Fibroblast of mammary gland (primary cell): ENCODE measurements around the gene PAK1.

Experiments
- DNase-seq: peaks from one replicate; pipeline ENCODE4 v3.0.0-alpha.2; 2010; ENCODE audit warnings: low read depth
- H3K4me3 ChIP-seq: 2 replicates; pipeline ENCODE4 v1.5.1; 2011; ENCODE audit warnings: low read depth, mild to moderate bottlenecking, low read length, moderate library complexity; ENCODE audit not compliant: control insufficient read depth
- TF ChIP-seq, protein P1 (sequence below): conservative IDR thresholded peaks from 2 replicates; pipeline ENCODE4 v1.5.1; 2011; ENCODE audit warnings: low read depth, low read length, inconsistent platforms; ENCODE audit not compliant: control insufficient read depth, insufficient read depth

Gene PAK1

DNA sequence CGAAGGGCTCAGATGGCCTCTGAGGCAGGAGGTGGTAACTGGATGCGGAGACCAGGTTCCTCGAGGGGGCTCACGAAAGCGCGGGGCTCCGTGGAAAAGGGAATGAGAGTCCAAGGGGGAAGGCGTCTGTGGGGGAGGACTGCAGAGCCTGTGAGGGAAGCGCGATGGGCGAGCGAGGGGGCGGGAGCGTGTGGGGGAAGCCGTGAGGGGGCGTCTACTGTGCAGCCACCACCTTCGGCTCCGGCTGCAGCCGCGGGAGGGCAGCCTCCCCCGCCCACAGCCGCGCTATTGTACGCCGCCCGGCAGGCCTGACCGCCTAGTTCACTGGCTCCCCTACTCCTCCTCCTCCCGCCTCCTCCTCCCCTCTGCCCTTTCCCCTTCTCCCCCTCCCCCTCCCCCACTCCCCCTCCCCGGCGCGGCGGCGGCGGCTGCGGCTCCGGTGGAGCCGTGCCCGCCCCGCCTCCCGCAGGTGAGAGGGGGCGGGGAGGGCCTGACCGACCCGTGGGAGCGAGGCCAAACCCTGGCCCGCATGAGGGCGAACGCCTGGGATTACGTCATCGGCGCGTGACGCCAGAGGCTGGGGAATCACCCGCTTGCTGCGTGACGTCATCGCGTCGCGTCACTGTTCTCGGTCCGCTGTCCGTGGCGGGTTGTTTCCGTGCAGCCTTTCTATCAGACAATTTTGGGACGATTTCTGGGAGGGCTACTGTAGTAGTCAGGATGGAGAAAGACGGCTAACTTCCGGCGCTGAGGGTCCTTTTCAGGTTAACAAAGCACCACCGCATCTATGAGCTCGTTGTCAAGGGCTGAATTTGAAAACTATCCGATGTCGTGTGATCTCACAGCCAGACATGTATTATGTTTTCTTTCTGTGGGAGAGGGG, at the start of gene PAK1:
TSS of gene PAK1 (minus strand) at position 294 of the 883 bp plus-strand sequence. CDS start 81,574 bp downstream, outside the sequence.
- DNase-seq, result peak; percentile 87
- peak within 1 kb of the TSS; percentile 55 for H3K4me3 ChIP-seq
- TF ChIP-seq, protein P1, sequence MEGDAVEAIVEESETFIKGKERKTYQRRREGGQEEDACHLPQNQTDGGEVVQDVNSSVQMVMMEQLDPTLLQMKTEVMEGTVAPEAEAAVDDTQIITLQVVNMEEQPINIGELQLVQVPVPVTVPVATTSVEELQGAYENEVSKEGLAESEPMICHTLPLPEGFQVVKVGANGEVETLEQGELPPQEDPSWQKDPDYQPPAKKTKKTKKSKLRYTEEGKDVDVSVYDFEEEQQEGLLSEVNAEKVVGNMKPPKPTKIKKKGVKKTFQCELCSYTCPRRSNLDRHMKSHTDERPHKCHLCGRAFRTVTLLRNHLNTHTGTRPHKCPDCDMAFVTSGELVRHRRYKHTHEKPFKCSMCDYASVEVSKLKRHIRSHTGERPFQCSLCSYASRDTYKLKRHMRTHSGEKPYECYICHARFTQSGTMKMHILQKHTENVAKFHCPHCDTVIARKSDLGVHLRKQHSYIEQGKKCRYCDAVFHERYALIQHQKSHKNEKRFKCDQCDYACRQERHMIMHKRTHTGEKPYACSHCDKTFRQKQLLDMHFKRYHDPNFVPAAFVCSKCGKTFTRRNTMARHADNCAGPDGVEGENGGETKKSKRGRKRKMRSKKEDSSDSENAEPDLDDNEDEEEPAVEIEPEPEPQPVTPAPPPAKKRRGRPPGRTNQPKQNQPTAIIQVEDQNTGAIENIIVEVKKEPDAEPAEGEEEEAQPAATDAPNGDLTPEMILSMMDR, result no peak

GRCh38 chr11:77522215-77522614, 48.3 kb upstream of the PAK1 start:
- peak; percentile 15 for DNase-seq
- H3K4me3 ChIP-seq, result no peak overlapping the region
- TF ChIP-seq, protein P1, result no peak

DNA sequence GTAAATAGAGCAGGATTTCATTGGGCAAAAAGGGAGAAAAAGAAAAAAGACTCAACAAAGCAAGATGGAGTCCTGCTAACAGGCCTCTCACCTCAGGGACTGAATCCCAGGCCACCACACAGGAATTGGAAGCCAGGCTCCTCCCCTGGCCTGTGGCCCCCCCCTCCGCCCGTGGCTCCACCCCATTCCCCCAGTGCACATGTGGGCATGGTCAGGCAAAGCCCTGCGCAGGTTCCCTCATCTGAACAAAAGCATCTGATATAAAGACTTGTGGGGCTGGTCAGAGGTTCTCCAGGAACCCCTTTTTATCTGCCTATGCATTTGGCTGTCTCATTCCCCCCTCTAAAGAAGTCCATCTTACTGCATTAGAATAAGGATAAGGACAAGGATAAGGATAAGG, 46.0 kb upstream of the PAK1 start:
- TF ChIP-seq, protein P1, result no peak
- H3K4me3 ChIP-seq, result no peak overlapping the region
- no peak for DNase-seq

GRCh38 chr11:77518471-77518870, 44.6 kb upstream of the PAK1 start:
- TF ChIP-seq, protein P1, result no peak
- no peak overlapping the region for H3K4me3 ChIP-seq
- DNase-seq, result no peak

GRCh38 chr11:77517753-77518152, 43.9 kb upstream of the PAK1 start:
- no peak overlapping the region for H3K4me3 ChIP-seq
- TF ChIP-seq, protein P1, result no peak
- DNase-seq, result no peak

GRCh38 chr11:77517226-77517625, 43.3 kb upstream of the PAK1 start:
- DNase-seq, result no peak
- no peak overlapping the region for H3K4me3 ChIP-seq
- TF ChIP-seq, protein P1, result no peak

DNA sequence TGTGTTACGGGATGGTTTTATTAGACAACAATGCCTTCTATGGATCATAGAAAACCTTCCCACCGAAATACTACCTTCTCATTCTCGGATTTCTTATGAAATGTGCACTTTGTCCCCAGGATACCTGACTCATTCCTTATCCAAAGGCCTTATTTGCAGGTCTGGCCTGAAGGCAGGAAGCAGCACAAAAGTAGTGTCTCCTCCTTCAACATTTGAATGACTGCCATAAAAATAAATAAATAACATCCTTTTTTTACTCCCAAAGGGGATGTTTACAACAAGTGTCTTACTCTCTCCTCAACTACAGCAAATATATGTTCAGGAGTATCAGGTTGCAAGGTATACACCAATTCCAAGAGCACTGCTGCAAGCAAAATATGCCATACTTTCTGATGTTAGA, 41.6 kb upstream of the PAK1 start:
- DNase-seq, result no peak
- no peak overlapping the region for H3K4me3 ChIP-seq
- TF ChIP-seq, protein P1, result no peak
